IMR-90 (cell line): ENCODE measurements around the gene ERCC6. TPM values are rescaled to one million over a fixed set of nuclear protein-coding genes. Genes with fewer than 3 reads are reported as not detected.

Experiments
- ATAC-seq: fragments of 200-7000 bp; cut with Tn5 transposase; 2 replicates; pipeline ENCODE4 v1.9.1; 2020; ENCODE audit warnings: low read depth, mild to moderate bottlenecking, moderate library complexity
- BruUV-seq: library from RNA; stranded (reverse); fragments of 400-500 nt; replicated peaks from 2 replicates; lab custom pipeline; 2021; lab: Mats Ljungman, UMichigan
- CTCF ChIA-PET: fragments of 300-600 bp; formaldehyde crosslinking; extraction: SDS; loops from one replicate; lab custom pipeline; 2021; ENCODE audit warnings: antibody characterized with exemption; lab: Yijun Ruan, JAX
- POLR2A ChIA-PET: fragments of 300-600 bp; sonication (Branson Sonifier 250); formaldehyde crosslinking; loops from one replicate; lab custom pipeline; 2022; ENCODE audit warnings: antibody characterized with exemption; ENCODE audit not compliant: unreplicated experiment; lab: Charles Lee
- DNase-seq: peaks from one replicate; pipeline ENCODE4 v3.0.0; 2013
- H2AFZ ChIP-seq: replicated peaks from 2 replicates; pipeline ENCODE3; 2013; ENCODE audit warnings: low read length, mild to moderate bottlenecking; ENCODE audit not compliant: poor library complexity
- H2AK5ac ChIP-seq: 2 replicates; pipeline ENCODE4 v1.6.1; 2013; ENCODE audit warnings: low read depth, low read length, inconsistent platforms
- H2AK9ac ChIP-seq: replicated peaks from 2 replicates; pipeline ENCODE3; 2013; ENCODE audit warnings: mild to moderate bottlenecking, low read depth, low read length, moderate library complexity; ENCODE audit not compliant: poor library complexity
- H2BK120ac ChIP-seq: 2 replicates; pipeline ENCODE4 v1.6.1; 2013; ENCODE audit warnings: low read depth, low read length, inconsistent platforms
- H2BK15ac ChIP-seq: 3 replicates; pipeline ENCODE4 v1.6.1; 2013; ENCODE audit warnings: low read depth, low read length, inconsistent platforms
- H2BK20ac ChIP-seq: 2 replicates; pipeline ENCODE4 v1.6.1; 2013; ENCODE audit warnings: low read depth, mild to moderate bottlenecking, inconsistent platforms, low read length, moderate library complexity
- H2BK5ac ChIP-seq: 2 replicates; pipeline ENCODE4 v1.6.1; 2013; ENCODE audit warnings: mild to moderate bottlenecking, low read depth, low read length, inconsistent platforms; ENCODE audit not compliant: poor library complexity, severe bottlenecking
- H3K14ac ChIP-seq: replicated peaks from 2 replicates; pipeline ENCODE4 v1.6.1; 2013; ENCODE audit warnings: low read depth, low read length, inconsistent platforms
- H3K18ac ChIP-seq: 2 replicates; pipeline ENCODE4 v1.6.1; 2013; ENCODE audit warnings: low read depth, low read length, control low read depth
- H3K23ac ChIP-seq: 2 replicates; pipeline ENCODE4 v1.6.1; 2013; ENCODE audit warnings: low read depth, low read length, inconsistent platforms
- H3K27ac ChIP-seq: 2 replicates; pipeline ENCODE4 v1.5.1; 2013; ENCODE audit warnings: mild to moderate bottlenecking, control low read depth, low read length; ENCODE audit not compliant: insufficient read depth
- H3K27me3 ChIP-seq: 2 replicates; pipeline ENCODE4 v1.6.1; 2013; ENCODE audit warnings: low read length; ENCODE audit not compliant: control insufficient read depth, insufficient read depth
- H3K36me3 ChIP-seq: 2 replicates; pipeline ENCODE4 v1.6.1; 2013; ENCODE audit warnings: low read length, mixed read lengths; ENCODE audit not compliant: control insufficient read depth, insufficient read depth
- H3K4ac ChIP-seq: 2 replicates; pipeline ENCODE4 v1.6.1; 2013; ENCODE audit warnings: low read depth, low read length, inconsistent platforms
- H3K4me1 ChIP-seq: 2 replicates; pipeline ENCODE4 v1.6.1; 2013; ENCODE audit warnings: low read length, mixed read lengths; ENCODE audit not compliant: control insufficient read depth, insufficient read depth
- H3K4me2 ChIP-seq: 2 replicates; pipeline ENCODE4 v1.6.1; 2013; ENCODE audit warnings: low read depth, mild to moderate bottlenecking, control low read depth, low read length, moderate library complexity
- H3K4me3 ChIP-seq: 2 replicates; pipeline ENCODE4 v1.5.1; 2013; ENCODE audit warnings: low read depth, mild to moderate bottlenecking, control low read depth, low read length, moderate library complexity; ENCODE audit not compliant: insufficient read depth
- H3K56ac ChIP-seq: 2 replicates; pipeline ENCODE4 v1.6.1; 2013; ENCODE audit warnings: low read length, inconsistent platforms; ENCODE audit not compliant: insufficient read depth; ENCODE audit errors: extremely low read depth
- H3K79me1 ChIP-seq, 2 experiments: 2 replicates each; pipeline ENCODE4 v1.6.1; 2013; ENCODE audit warnings: low read length in 2 of 2, inconsistent platforms in 1 of 2, low read depth in 1 of 2
- H3K9ac ChIP-seq: 2 replicates; pipeline ENCODE4 v1.6.1; 2013; ENCODE audit warnings: low read depth, low read length, control low read depth
- H3K9me1 ChIP-seq: 2 replicates; pipeline ENCODE4 v1.6.1; 2013; ENCODE audit warnings: low read length, inconsistent platforms; ENCODE audit not compliant: insufficient read depth
- H3K9me3 ChIP-seq: 2 replicates; pipeline ENCODE4 v1.6.1; 2013; ENCODE audit warnings: low read length; ENCODE audit not compliant: control insufficient read depth, insufficient read depth
- H4K20me1 ChIP-seq: 2 replicates; pipeline ENCODE4 v1.6.1; 2013; ENCODE audit warnings: low read length, inconsistent platforms; ENCODE audit not compliant: insufficient read depth
- H4K5ac ChIP-seq: 2 replicates; pipeline ENCODE4 v1.6.1; 2013; ENCODE audit warnings: mild to moderate bottlenecking, low read depth, low read length, control low read depth
- H4K8ac ChIP-seq, 2 experiments: 2 replicates each; pipeline ENCODE4 v1.6.1; 2013; ENCODE audit warnings: low read depth in 2 of 2, low read length in 2 of 2, control low read depth in 1 of 2, inconsistent platforms in 1 of 2
- H4K91ac ChIP-seq: 2 replicates; pipeline ENCODE4 v1.6.1; 2013; ENCODE audit warnings: low read depth, low read length, inconsistent platforms; ENCODE audit not compliant: insufficient read depth
- CEBPB ChIP-seq: IDR thresholded peaks from 2 replicates; pipeline ENCODE4 v1.6.1; 2012; ENCODE audit warnings: low read depth, low read length, improper control_type of control experiment
- CHD1 ChIP-seq: IDR thresholded peaks from 2 replicates; pipeline ENCODE4 v1.6.1; 2012; ENCODE audit warnings: low read depth, low read length, improper control_type of control experiment
- CTCF ChIP-seq: conservative IDR thresholded peaks from 2 replicates; pipeline ENCODE4 v1.5.1; 2012; ENCODE audit warnings: mild to moderate bottlenecking, low read depth, low read length, improper control_type of control experiment
- FOS ChIP-seq: fragments of 150-350 bp; IDR thresholded peaks from 2 replicates; pipeline ENCODE4 v1.6.1; 2016; ENCODE audit warnings: low read depth, low read length
- MAFK ChIP-seq: IDR thresholded peaks from 2 replicates; pipeline ENCODE4 v1.6.1; 2012; ENCODE audit warnings: low read depth, low read length, improper control_type of control experiment
- MXI1 ChIP-seq: IDR thresholded peaks from 2 replicates; pipeline ENCODE4 v1.6.1; 2012; ENCODE audit warnings: low read depth, mild to moderate bottlenecking, low read length, moderate library complexity, borderline replicate concordance
- NFE2L2 ChIP-seq: fragments of 150-350 bp; IDR thresholded peaks from 2 replicates; pipeline ENCODE4 v1.6.1; 2016; ENCODE audit warnings: low read depth, mild to moderate bottlenecking, low read length
- RAD21 ChIP-seq: IDR thresholded peaks from 2 replicates; pipeline ENCODE4 v1.6.1; 2012; ENCODE audit warnings: low read length, improper control_type of control experiment
- RFX5 ChIP-seq: IDR thresholded peaks from 2 replicates; pipeline ENCODE4 v1.8.0; 2012; ENCODE audit warnings: low read depth, mild to moderate bottlenecking, low read length, moderate library complexity
- WGBS, 2 experiments: methylation state at CpG; one replicate each; pipeline versions ENCODE4 v1.1.5 to v1.1.7; 2013; ENCODE audit warnings: missing lambda C conversion rate in 2 of 2; ENCODE audit not compliant: insufficient read length in 1 of 2; ENCODE audit errors: extremely low coverage in 2 of 2; 5-methylcytosine and 5-hydroxymethylcytosine counted together
- dilution Hi-C: fragments of 300-500 bp; cut with HindIII; formaldehyde crosslinking; loops from one replicate; pipeline ENCODE4 v1.14.3; 2018; ENCODE audit warnings: low sequenced_read_pairs; ENCODE audit not compliant: unreplicated experiment
- in situ Hi-C: fragments of 300-500 bp; cut with MboI; formaldehyde crosslinking; loops from 3 replicates; pipeline ENCODE4 v1.14.3; 2019; ENCODE audit warnings: low sequenced_read_pairs, inconsistent platforms, mixed read lengths
- intact Hi-C: fragments of 100-400 bp; cut with micrococcal nuclease; formaldehyde crosslinking; loops from 2 replicates; pipeline ENCODE4 v1.10.0; 2022
- polyA plus RNA-seq, 3 experiments: library from polyadenylated mRNA; depleted of rRNA; stranded (reverse); fragments of >200 nt; gene quantifications; 2 replicates each; pipeline ENCODE4 v1.2.3, GENCODE V29; 2012; ENCODE audit warnings: low replicate concordance in 1 of 3
- total RNA-seq: library from RNA; depleted of rRNA; stranded (reverse); fragments of >200 nt; gene quantifications from 2 replicates; pipeline ENCODE4 v1.2.3, GENCODE V29; 2012

Gene ERCC6
- total and polyA plus RNA-seq, 2 of the 4 experiments (the other 2 are of a cell fraction), result 7.3 to 14.9 TPM

- Histone ChIP-seq H3K27me3 (peaks cover 2% of the 10 kb centered on the region; the same call in 1 of the 2 replicates), H3K4ac (no peak overlapping the region), H3K27ac (no peak overlapping the region), H2AK9ac (no peak overlapping the region), H3K56ac (no peak overlapping the region), H3K14ac (no peak overlapping the region), H4K20me1 (no peaks in the 10 kb centered on the region), H3K4me2 (peak overlapping the region; percentile 66; the same call in 1 of the 2 replicates), H2BK15ac (no peak overlapping the region), H3K9me1 (no peaks in the 10 kb centered on the region; the same call in 1 of the 2 replicates), H2AFZ (no peak overlapping the region), H3K18ac (no peak overlapping the region), H2BK5ac (peak overlapping the region; percentile 58), H3K9ac (no peak overlapping the region), H2AK5ac (no peak overlapping the region), H2BK20ac (no peak overlapping the region), H3K9me3 (peaks cover 5% of the 10 kb centered on the region), H4K5ac (no peak overlapping the region), H3K36me3 (no peaks in the 10 kb centered on the region), H4K8ac (no peak overlapping the region), H3K4me3 (peak overlapping the region; percentile 34; the same call in 1 of the 2 replicates), H3K79me1 (no peaks in the 10 kb centered on the region), H3K23ac (no peak overlapping the region), H4K91ac (no peak overlapping the region), H3K4me1 (no peaks in the 10 kb centered on the region), H2BK120ac (no peak overlapping the region)
- ATAC-seq (peak; percentile 36), DNase-seq (peak; percentile 51)
- BruUV-seq, result no TSS peak
- in situ Hi-C loops (no loop called here), dilution Hi-C loops (no loop called here), intact Hi-C loops (no loop called here)
- POLR2A ChIA-PET, result no interaction called here
- WGBS, 2 experiments, result no CpG with 5 or more reads among the region's 3 CpGs
- CTCF ChIA-PET, result interaction anchor here (0.8 kb wide), 1 partner anchor 79 kb away, joined by 4 read pairs; no protein-coding TSS in a partner anchor
- TF ChIP-seq FOS, result no peak
- no peak for TF ChIP-seq CHD1
- TF ChIP-seq RFX5, result no peak
- TF ChIP-seq CEBPB, result peak; percentile 85
- no peak for TF ChIP-seq RAD21
- peak; percentile 35; the same call in 1 of the 2 replicates for TF ChIP-seq NFE2L2
- no peak for TF ChIP-seq MAFK
- TF ChIP-seq CTCF, result no peak
- no peak for TF ChIP-seq MXI1
Measured at GRCh38 chr10:49569031-49569631, 30.2 kb upstream of the ERCC6 start.
